HG02870 (cell line): ENCODE measurements around the gene NHSL1.

Experiments used
- ATAC-seq: cut with Tn5 transposase; IDR thresholded peaks from one replicate; pipeline ENCODE4 v1.9.1; 2021; ENCODE audit warnings: mild to moderate bottlenecking, moderate library complexity; ENCODE audit not compliant: unreplicated experiment

Gene NHSL1

DNA sequence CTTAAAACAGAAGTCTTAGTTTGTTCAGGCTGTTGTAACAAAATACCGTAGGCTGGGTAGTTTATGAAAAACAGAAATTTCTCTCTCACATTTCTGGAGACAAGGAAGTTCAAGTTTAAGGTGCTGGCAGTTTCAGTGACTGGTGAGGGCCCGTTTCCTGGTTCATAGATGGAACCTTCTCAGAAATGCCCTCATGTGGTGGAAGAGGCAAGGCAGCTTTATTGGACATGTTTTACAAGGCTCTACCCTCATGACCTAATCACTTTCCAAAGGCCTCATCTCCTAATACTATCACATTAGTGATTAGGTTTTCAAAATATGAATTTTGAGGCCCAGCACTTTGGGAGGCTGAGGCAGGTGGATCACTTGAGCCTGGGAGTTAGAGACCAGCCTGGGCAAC is 92.9 kb downstream of the NHSL1 start:
- ATAC-seq, result no peak

DNA sequence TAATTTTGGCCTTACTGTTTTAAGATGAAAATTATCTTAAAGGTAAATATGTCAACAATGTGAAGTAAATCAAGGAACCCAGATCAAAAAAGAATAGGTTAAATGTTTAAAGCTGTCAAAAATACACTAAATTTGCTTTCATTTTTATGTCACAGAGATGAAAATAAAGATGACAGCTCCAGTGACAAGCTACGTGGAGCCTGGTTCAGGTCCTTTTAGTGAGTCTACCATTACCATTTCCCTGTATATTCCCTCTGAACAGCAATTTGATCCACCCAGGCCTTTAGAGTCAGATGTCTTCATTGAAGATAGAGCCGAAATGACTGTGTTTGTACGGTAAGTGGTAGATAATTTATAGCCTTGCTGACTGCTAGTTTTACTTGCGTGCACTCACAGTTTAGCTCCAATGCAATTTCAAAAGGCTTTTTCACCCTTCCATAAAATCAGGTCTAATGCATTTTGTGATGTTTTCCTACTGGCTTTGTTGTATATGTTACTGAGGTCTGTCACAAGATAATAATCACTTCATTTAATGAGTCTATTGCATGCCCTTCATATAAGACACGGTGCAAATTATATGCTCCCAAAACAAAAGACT is 93.4 kb downstream of the NHSL1 start:
- ATAC-seq, result no peak

DNA sequence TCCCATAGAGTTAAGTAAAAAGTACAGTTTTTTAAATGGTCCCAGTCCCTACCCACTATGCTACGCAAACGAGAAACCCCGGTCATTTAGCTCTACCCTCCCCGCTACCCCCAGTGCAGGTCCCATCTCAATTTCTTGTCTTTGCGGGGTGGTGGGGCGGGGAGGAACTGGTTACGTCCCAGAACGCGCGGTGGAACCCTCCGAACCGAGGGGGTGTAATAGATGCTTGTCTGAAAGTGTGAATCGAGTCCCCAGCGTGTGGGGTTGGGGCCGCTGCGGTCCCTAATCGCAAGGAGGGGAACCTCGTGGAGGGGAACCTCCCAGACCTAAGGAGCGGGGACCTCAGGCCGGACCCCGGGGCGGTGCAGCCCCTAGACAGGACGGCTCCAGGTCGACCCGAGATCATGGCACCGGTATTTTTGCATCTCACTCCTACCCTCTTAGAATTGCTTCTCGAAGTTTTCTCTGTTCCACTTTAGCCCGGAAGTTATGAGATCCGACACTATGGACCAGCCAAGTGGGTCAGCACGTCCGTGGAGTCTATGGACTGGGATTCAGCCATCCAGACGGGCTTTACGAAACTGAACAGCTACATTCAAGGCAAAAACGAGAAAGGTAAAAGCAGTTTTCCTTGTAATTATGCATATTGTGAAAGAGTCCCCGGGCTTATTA is 94.5 kb downstream of the NHSL1 start:
- no peak for ATAC-seq

DNA sequence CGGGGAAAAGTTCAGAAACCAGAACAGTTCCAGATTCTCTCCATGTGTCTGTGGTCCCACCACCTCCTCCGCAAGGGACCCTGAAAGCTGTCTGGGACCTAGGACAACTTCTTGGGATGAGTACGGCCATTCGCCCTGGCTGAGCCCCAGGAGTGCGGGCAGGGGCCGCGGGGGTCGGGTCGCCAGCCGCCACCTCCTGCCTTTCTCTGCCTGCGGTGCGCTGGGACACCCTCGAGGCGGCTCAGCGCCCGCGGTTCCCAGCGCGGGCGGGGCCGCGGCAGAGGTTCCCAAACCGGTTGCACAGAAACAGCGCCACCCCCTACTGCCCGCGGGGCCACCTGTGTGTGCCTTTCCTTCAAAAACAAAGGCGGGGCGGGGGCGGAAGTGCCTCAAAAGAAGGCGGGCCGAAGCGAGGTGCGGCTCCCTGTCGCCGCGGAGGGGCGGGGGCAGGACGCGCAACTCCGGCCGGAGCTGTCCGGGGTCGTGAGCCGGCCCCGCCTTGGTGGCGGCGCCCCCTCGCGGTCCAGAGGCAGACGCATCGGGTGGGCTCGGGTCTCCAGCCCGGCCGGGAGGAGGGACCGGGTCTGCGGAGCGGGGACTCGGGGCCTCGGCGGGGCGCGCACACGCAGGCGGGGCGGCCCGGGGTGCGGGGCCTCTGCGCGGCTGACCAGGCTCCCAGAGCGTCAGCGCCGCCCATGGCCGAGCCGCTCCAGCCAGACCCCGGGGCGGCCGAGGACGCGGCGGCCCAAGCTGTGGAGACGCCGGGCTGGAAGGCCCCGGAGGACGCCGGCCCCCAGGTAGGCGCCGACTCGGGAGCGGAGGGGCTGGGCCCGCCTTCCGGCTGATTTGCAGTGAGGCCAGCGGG is 95.3 kb downstream of the NHSL1 start, which contains the start of gene HEBP2:
Gene HEBP2, plus strand, starts transcription at position 423 of the 865 bp plus-strand sequence. Its CDS starts 273 bp downstream, at position 696.
- ATAC-seq, result peak; percentile 77

DNA sequence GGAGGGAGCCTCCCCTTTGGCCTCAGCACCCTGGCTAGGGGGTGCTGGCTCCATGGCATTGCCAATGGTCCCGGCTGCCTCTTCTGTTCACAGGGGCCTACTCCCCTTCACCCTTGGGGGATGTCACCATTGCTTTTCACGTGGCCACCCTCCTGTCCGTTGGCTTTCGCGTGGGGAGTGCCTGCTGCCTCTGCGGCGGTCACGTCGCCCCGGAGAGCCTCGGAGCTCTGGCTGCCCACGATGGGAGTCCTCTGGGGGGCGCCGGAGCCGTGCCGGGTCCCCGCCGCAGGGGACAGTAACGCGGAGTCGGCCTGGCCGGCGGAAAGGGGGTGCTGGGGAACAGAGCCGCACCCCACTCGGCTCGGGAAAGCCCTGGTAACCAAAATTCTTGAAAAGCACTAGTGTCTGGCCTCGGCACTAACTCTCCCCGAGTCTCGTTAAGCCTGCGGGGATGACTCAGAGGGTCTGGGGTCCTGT is 95.9 kb downstream of the NHSL1 start:
- no peak for ATAC-seq

DNA sequence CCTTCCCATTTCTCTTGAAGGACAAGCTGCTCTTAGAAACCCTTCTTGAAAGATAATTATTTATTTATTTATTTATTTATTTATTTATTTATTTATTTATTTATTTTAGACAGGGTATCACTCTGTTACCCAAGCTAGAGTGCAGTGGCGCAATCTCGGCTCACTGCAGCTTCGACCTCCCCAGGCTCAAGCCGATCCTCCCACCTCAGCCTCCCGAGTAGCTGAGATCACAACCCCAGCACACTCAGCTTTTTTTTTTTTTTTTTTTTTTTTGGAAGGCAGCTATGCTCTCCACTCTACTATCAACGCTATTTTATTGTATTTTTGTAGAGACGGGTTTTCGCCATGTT is 96.5 kb downstream of the NHSL1 start:
- ATAC-seq, result no peak

DNA sequence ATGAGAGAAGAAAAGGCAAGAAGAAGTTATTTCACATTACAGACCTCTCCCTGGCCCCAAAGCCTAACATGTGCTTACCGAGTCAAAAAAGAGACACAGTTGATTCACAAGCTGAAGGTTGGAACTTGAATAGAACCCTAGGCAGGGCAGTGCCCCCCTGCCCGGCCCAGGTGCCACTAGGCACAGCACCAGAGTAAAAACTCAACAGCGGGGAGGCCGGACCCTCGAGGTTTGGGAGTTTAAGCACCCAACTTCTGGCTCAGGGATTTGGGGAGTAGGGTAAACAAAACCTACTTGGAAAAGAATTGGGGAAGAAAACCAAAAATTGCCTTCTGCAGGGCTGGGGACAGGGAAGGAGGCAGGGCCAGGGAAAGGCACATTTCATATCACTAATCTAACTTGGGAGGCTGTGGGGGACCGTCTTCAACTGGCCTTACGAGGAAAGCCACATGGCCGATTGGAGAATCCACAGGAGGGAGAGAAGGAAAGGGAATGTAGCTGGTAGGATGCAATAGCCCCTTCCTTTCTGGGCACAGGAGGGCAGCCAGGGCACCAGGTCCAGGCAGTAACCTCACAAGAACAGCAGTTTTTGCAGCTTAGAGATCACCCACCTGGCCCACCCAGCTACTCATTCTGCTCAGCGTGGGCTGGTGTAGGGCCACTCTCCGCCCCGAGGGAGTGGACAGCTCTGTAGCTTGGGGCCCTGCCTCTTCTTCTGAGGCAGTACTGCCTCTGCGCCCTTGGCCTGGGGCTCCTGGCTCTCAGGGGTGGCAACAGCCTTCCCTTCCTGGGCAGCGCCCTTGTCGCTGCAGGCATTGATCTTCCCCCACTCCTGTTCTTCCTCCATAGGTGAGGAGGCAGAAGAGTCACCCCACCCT is 97.1 kb downstream of the NHSL1 start:
- no peak for ATAC-seq

DNA sequence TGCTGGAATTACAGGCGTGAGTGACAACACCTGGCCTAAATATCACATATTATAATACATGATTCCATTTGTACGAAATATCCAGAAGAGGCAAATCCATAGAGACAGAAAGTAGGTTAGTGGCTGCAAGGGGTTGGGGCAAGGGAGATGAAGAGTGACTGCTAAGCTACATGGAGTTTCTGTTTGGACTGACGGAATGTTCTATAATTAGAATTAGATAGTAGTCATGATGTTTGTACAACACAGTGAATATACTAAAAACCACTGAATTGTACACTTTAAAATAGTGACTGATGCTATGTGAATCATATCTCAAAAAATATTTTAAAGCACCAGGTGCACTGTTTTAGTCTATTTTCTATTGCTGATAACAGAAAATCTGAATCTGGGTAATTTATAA is 99.0 kb downstream of the NHSL1 start:
- ATAC-seq, result no peak

DNA sequence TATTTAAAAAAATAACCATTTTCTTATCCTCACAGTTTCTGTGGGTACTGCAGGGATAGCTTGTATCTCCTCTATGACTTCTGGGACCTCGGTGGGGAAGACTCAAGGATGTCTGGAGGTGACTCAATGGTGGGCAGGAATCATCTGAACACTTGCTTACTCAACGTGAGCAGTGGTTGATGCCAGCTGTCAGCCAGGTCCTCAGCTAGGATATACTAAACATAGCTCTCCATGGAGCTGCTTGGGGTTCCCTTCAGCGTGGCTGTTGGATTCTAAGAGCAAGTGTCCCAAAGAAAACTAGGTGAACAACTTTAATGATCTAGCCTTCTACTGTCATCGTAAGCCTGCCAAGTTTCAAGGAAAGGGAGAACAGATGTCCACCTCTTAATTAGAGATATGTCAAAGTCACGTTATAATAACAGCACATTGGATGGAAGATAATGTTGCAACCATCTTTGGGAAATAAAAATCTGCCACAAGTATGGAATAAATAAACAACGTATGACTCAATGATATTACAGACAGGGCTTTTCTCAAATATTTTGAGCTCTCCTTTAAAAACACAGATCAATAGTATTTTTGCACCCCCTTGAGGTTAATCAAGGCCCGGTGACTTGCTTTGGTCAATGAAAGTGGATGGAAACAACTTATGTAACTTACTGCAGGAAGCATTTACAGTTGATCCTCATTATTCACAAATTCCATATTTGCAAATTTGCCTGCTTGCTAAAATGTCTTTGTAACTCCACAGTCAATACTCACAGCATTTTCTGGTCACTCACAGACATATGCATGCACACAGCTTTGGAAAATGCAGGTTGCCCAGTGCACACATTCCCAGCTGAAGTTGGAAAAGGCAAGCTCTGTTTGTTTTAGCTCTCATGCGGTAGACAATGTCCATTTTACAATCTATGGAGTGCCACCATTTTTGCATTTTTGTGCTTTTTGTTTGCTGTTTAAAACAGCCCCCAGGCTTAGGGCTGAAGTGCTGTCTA is 101.9 kb downstream of the NHSL1 start:
- no peak for ATAC-seq

DNA sequence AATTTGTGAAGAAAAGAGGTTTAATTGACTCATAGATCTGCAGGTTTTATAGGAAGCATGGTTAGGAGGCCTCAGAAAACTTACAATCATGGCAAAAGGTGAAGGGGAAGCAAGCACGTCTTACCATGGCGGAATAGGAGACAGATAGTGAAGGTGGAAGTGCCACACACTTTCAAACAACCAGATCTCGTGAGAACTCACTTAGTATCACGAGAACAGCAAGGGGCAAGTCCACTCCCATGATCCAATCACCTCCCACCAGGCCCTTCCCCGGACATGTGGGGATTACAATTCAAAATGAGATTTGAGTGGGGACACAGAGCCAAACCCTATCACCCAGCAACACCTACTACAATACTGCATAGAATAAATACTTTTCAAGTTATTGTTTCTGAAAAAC is 102.6 kb downstream of the NHSL1 start:
- ATAC-seq, result no peak

DNA sequence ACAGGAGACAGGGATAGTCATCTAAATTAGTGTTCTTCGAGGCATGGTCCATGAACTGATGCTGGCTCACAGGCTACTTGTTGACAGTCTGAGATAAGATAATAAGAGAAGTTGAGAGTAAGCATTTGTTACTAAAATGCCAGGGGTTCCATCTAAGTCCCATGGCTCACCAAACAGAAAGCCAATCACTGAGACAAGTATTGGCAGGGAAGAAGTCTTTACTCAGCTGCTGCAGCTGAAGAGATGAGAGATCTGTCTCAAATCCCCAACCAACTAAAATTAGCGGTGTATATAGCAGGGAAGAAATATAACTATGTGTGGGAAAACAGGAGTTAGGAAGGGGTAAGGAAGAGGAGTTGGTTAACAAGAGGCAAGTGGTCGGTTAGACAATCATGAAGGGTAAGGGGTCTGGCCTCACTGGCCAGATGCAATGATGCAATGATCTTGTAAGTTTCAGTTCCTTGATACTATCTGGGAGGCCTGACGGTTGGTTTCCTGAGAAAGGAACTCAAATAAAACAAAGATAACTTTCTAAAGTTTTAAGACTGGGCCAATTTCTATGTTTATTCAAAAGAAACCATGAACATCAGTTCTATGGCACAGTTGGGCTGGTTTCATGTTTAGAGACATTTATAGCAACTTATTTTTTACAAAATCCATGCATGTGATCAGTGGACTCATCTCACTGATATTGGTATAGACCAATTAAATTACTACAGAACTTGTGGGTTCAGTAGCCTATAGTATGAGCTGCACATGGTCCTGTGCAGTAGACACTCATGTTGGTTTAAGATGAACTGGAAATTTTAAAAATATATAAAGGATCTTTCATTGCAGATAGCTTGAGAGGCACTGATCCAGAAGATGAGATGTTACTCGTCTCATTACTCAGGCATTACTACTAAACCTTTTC is 105.2 kb downstream of the NHSL1 start:
- ATAC-seq, result no peak

DNA sequence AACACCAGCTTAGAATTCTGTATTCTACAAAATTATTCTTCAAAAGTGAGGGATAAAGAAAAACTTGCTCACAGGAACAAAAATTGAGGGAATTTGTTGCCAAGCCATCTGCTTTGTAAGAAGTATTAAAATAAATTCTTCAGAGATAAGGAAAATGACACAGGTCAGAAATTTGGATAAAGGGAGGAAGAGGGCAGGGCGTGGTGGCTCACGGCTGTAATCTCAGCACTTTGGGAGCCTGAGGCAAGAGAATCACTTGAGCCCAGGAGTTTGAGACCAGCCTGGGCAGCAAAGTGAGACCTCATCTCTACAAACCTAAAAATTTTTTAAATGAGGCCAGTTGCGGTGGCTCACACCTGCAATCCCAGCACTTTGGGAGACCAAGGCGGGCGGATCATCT is 109.7 kb downstream of the NHSL1 start:
- ATAC-seq, result no peak

DNA sequence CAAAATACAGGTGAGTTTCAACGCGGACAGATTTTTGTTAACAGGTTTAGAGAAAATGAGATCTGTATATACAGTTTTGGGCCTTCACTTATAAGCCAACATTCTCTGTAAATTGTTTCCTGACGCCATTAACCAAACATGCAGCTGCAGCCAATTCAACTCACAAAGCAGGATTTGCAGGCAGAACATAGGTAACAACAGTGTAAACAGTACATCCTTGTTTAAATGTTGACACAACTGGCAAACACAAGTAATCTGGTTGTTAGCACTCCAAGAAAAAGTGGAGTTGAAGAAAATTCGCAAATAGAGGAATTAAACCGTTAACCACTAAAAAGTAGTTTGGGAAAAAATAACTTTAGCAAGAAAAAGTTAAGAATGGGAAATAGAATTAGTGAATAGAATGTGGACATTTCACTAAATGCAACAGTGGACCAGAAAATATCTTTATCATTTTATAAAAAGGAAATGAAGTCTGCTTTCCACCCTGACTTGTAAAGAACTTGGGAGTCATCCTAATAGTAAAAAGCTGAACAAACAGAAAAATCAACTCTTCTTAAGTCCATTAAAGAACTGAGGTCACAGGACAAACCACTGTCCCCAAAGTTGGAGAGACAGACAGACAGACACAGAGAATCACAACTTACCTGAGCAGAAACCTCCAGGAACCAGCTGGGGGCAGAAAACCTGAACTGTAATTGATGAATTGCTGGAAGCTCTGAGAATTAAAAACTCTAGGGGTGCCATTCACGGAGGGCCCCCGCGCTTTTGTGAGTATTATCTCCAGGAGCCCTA is 111.5 kb downstream of the NHSL1 start:
- ATAC-seq, result no peak

DNA sequence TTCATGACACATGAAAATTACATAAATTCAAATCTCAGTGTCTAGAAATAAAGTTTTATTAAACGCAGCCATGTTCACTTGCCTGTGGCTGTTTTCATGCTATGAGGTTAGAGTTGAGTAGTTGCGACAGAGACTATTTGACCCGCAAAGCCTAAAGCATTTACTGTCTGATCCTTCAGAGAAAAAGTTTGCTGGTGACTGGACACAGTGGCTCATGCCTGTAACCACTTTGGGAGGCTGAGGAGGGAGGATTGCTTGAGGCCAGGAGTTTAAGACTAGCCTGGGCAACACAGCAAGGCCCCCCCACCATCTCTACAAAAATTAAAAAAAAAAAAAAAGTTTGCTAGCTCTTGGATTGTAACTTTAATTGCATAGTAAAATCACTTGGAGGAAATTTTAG is 112.4 kb downstream of the NHSL1 start:
- ATAC-seq, result no peak

DNA sequence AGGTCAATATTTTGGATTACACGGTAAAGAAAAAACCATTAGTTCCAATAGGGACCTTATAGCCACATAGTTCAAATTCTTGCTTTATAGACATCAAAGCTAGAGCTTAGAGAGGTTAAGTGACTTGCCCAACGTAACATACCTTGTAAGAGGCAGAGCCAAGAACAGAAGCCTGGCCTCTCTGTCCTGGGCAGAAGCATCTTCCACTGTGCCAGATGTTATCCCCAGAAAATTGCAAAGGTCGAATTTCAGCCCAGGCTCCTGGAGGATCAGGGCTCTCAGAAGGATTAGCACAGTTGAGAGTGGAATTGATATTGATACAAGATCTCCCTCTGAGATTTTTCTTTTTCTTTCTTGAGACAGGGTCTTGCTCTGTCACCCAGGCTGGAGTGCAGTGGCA is 115.5 kb downstream of the NHSL1 start:
- no peak for ATAC-seq

DNA sequence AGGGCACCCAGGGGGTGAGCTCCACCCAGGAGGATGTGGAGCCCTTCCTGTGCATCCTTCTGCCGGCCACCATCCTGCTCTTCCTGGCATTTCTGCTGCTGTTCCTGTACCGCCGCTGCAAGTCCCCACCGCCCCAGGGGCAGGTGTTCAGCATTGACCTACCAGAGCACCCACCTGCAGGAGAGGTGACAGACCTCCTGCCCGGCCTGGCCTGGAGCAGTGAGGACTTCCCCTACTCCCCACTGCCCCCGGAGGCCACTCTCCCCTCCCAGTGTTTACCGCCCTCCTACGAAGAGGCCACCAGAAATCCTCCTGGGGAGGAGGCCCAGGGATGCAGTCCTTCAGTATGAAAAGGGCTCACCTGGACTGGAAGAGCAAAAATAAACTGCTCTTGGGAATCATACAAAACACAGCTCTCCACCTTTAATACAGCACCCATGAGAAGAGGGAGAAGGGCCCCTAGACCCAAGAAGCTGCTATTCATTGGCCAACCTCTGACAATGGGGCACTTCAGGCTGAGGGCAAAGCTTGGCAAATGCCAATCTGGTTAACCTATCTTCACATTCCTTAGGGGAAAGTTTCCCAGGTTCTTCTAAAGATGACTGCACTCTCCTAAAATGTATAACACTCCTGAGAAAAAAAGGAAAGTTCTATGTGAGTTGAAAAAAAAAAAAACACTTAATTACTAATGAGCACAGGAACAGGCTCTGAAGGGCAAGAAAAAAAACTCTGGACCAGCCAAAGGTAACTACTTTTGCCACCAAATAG is 116.6 kb downstream of the NHSL1 start:
- no peak for ATAC-seq

DNA sequence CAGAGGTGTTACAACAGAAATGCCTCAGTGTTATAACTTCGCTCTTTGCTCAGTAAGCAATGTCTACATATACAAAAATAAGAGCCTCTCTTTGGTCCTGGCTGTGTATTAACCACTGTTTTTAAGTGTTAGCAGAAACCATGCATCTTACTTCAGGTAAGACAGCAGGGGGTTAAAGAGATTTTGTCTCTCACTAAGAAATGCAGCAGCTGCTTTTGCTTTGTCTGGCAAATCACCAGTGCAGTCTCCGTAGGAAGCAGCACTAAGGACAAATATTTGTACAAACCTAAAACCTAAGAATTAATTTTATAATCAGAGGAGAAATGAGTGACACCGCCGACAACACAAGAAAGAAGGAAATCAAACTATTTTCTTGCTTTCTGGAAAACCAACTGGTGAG is 120.8 kb downstream of the NHSL1 start:
- ATAC-seq, result no peak
